Subcutaneous adipose tissue (tissue), 4 donors: ENCODE results near the gene ZNF277. TPM values are rescaled to one million over a fixed set of nuclear protein-coding genes. Genes with fewer than 3 reads are reported as not detected.

Experiments
- CTCF ChIP-seq: fragments of 450-650 bp; IDR thresholded peaks from one replicate; pipeline ENCODE4 v1.5.1; 2016; ENCODE audit warnings: low read depth, mild to moderate bottlenecking, control low read depth, antibody characterized with exemption, moderate library complexity
- total RNA-seq, 4 donors: library from RNA; depleted of rRNA; stranded (reverse); fragments of >200 nt; gene quantifications; one replicate each; pipeline ENCODE4 v1.1.0, GENCODE V29; 2016

Gene ZNF277
- total RNA-seq, 4 donors from 2014 or later, result 36.9 to 46.1 (median 38.4) TPM

GRCh38 chr7:112185005-112185834 is 21.3 kb upstream of the ZNF277 start:
- no peak for TF ChIP-seq CTCF

- TF ChIP-seq CTCF, result no peak
Observed at GRCh38 chr7:112186300-112186699, 20.2 kb upstream of the ZNF277 start.

GRCh38 chr7:112188257-112188656 is 18.2 kb upstream of the ZNF277 start:
- TF ChIP-seq CTCF, result no peak

GRCh38 chr7:112189691-112190090 is 16.8 kb upstream of the ZNF277 start:
- TF ChIP-seq CTCF, result no peak

- no peak for TF ChIP-seq CTCF
Observed at GRCh38 chr7:112190120-112190519, 16.4 kb upstream of the ZNF277 start.

GRCh38 chr7:112192236-112193154 is 14.0 kb upstream of the ZNF277 start:
- TF ChIP-seq CTCF, result no peak

GRCh38 chr7:112193915-112194502 is 12.5 kb upstream of the ZNF277 start:
- no peak for TF ChIP-seq CTCF
